HG03342 (cell line): ENCODE results near the gene IL24.
A peak's percentile ranks its signal among the peaks of the same experiment; 100 is the strongest.

Source experiments
- ATAC-seq: cut with Tn5 transposase; IDR thresholded peaks from one replicate; pipeline ENCODE4 v1.9.1; 2021; ENCODE audit warnings: mild to moderate bottlenecking, moderate library complexity; ENCODE audit not compliant: unreplicated experiment

IL24 gene

GRCh38 chr1:206903687-206904086 lies 6.4 kb downstream of the IL24 start:
- ATAC-seq, result no peak

DNA sequence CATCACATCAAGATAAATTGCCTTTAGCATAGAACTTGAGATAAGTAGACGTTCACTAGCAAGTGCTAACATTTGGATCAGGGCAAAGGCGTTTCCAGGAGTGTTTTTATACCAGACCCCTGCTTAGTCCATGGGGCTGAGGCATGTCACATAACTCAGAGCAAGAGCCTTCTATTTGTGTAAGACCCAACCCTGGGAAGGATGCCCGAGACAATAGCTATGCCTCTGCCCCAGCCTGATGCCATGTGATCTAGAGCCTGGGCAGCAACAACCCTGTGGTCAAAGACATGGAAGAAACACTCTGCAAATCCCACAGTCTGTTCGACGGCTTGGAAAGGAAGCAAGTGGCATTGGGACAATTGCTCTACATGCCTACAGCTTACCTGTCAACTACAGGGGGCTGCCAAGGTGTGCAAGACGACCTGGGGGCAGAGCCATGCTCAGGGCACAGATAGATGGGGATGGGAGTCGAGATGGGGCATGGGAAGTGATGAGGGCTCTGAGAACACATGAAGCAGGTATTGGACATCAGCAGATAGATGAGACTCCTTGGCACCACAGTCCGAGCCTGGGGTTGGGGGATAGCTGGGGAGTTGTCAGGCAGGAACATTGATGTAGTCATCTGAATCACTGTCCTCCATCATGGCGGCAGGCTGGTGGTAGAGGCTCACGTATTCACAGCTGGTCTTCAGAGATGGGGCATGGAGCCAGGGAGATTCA lies 7.3 kb downstream of the IL24 start:
- ATAC-seq, result no peak

- peak; percentile 59 for ATAC-seq
These were observed 8.3 kb downstream of the IL24 start for GRCh38 chr1:206905295-206906164.

- no peak for ATAC-seq
These were observed 10.2 kb downstream of the IL24 start for GRCh38 chr1:206907304-206907991.

DNA sequence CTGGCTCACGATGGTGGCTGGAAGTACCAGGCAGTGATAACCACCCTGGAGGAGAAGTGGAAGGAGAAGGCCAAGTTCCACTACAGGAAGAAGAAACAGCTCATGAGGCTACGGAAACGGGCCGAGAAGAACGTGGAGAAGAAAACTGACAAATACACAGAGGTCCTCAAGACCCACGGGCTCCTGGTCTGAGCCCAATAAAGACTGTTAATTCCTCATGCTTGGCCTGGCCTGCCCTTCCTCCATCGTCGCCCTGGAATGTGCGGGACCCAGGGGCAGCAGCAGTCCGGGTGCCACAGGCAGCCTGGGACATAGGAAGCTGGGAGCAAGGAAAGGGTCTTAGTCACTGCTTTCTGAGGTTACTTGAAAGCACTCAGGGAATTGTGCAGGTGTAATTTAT lies 10.8 kb downstream of the IL24 start:
- no peak for ATAC-seq

GRCh38 chr1:206909161-206909882 lies 12.1 kb downstream of the IL24 start:
- ATAC-seq, result no peak

DNA sequence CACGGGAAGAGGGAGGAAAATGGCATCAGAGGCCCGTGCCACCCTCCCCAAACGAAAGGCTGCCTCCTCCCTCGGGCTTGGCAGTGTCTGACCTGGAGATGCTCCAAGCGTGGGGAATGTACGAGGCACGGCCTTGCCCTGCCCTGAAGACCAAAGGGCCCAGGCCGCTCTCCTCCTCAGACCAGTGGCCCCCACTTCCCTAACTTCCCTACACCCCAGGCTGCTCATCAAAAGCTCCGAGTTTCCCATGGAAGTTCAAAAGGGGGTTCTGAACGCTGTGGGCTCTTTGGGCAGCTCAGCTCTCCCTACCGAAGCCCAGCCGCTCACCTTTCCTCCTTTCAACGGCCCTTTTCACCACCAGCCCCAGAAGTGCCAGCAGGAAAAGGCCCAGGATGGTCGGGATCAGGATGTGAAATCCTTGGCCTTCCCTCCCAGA lies 12.7 kb downstream of the IL24 start:
- no peak for ATAC-seq

- no peak for ATAC-seq
These were observed 13.9 kb downstream of the IL24 start for GRCh38 chr1:206911064-206911663.

DNA sequence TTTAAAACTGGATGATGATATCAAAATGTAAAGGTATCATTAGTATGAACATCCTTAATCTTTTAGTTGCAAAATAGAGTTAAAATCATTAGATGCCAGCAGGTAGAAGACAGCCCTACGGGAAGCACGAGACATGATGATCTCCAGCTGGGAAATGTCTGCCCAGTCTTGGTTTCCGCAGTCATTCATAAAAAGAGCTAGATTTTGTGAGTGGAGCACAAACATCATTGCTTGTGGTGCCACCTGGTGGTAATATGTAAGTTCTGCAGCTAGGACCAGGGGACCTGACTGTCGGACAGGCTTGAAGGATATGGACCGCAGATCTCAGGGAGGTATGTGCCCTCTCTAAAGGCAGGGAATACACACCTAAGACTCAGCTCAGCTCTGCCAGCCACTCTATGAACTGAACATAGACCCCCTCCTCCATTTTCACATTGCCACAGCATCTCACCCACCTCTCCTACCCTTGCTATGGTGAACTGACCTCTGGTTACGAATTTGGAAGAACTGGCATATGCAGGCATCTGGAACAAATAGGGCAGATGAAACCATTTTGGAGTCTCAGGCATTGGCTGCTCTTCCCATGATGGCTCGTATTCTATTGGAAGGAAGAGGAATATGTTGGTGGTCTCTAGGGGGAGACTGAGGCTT lies 15.3 kb downstream of the IL24 start:
- no peak for ATAC-seq

GRCh38 chr1:206913766-206914537 lies 16.7 kb downstream of the IL24 start:
- ATAC-seq, result no peak

DNA sequence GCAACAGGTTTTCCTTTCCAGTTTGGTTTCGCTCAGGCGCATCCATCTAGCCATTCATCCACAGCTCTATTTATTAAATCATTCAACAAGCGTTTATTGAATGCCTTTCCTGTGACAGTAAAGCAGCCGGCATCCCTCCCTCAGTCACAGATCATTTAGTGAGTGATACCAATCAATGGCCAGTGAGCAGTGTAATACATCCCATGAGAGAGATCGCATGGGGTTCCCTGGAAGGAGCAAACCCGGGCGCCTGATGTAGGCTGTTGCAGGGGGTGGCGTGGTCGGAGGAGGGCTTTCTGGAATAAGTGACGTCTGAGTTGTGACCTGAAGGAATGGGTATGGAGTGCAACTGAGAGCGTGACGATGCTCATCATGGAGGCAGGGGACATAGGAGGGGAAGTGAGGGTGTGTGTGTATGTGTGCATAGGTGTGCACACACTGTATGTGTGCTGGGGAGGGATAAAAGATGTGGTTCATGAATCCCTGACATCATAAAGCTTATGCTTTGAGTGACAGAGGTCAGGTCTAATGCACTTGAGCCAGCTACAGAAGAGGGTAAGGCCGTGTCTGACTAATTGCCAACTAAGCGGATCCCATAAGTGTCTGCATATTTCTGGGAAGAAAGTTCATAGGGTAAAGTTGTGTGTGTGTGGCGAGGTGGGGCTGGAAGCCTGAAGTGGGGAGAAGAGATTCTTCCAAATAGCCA lies 17.9 kb downstream of the IL24 start:
- ATAC-seq, result no peak

DNA sequence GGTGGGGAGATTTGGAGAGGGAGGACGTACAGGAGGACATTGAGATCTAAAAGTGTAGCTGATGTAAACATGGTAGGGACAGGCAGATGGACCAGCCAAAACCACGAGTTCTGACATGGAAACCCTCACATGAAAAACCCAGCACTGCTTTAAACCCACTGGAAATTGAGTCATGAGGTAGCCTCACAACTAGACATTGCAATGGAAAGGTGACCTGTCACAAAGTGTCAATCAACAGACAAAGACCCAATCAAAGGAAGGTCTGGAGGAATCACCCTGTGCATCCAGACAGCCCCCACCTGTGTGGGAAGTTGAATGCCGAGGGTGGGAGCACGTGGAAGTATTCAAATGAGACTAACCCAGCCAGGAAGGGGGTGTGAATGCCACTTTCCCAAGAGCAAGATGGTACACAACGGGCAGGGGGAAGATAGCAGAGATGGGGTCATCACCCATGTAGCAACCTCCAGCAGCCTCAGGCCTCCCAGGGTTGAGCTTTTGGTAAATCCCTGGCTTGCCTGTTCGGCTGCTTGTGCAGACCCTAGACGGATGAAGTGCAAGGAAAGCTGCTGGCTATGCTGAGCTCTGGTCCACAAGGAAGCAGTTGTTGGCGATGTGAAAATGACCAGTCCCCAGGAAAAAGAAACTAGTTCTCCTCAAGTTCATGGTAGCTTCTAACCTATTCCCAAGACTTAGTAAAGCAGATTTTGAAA lies 18.9 kb downstream of the IL24 start:
- no peak for ATAC-seq

GRCh38 chr1:206918076-206918475 lies 20.8 kb downstream of the IL24 start:
- ATAC-seq, result no peak

DNA sequence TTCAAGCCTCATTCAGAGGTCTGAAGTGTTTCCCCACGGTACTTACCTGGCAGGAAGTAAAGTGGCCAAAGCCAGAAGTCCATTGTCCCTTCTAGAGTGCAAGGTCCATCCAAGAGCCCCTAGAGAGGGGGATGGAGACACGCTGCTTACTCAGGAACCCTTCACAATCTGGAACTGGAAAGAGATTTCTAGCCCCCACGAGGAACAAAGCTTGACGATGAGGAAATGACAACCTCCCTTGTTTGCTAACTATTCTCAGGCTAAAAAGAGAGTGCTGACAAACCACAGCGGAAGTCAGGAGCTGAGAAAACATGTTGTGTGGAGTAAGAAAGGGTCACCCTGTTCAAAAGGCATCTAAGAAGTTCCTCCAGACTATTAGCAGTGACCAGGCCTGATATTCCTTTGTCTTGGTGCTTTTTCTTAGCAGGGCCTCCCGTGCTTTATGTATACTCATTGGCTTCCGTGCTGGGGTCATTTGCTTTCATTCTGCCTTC lies 24.6 kb downstream of the IL24 start, which contains the start of gene FCMR:
TSS of gene FCMR (minus strand) at position 170 of the 494 bp plus-strand sequence. CDS start at position 83, 87 bp downstream.
- ATAC-seq, result no peak

GRCh38 chr1:206922524-206922923 lies 25.3 kb downstream of the IL24 start:
- ATAC-seq, result no peak

GRCh38 chr1:206923009-206923960 lies 26.0 kb downstream of the IL24 start:
- peak; percentile 39 for ATAC-seq
